PC-9 (cell line): ENCODE data around the gene HHIPL1. TPM values are rescaled to one million over a fixed set of nuclear protein-coding genes. Genes with fewer than 3 reads are reported as not detected.

Experiments used
- BruUV-seq: library from RNA; stranded (reverse); fragments of 400-500 nt; replicated peaks from 2 replicates; lab custom pipeline; 2021; lab: Mats Ljungman, UMichigan
- CTCF ChIA-PET: fragments of 300-600 bp; sonication (Branson Sonifier 250); formaldehyde crosslinking; loops from one replicate; lab custom pipeline; 2022; ENCODE audit warnings: antibody characterized with exemption; lab: Charles Lee
- POLR2A ChIA-PET: fragments of 300-600 bp; sonication (Branson Sonifier 250); formaldehyde crosslinking; loops from one replicate; lab custom pipeline; 2022; ENCODE audit warnings: antibody characterized with exemption; ENCODE audit not compliant: unreplicated experiment; lab: Charles Lee
- DNase-seq, 2 experiments: peaks; one replicate each; pipeline versions ENCODE4 v3.0.0 to v3.0.0-alpha.2; 2015 to 2022; ENCODE audit warnings: mixed read lengths in 1 of 2
- H2AFZ ChIP-seq: fragments of 200-600 bp; sonication (generic); 2 replicates; pipeline ENCODE4 v1.8.1; 2017; ENCODE audit warnings: antibody characterized with exemption
- H3F3A ChIP-seq: fragments of 200-600 bp; sonication (generic); 2 replicates; pipeline ENCODE4 v1.8.1; 2017; ENCODE audit warnings: antibody characterized with exemption, mild to moderate bottlenecking, low read depth; ENCODE audit not compliant: insufficient read depth
- H3K27ac ChIP-seq: fragments of 200-600 bp; sonication (generic); 2 replicates; pipeline ENCODE4 v1.6.1; 2016; ENCODE audit warnings: mixed run types
- H3K27me3 ChIP-seq: fragments of 200-600 bp; sonication (generic); 2 replicates; pipeline ENCODE4 v1.6.1; 2016; ENCODE audit warnings: low read depth, mixed run types; ENCODE audit not compliant: insufficient read depth
- H3K36me3 ChIP-seq: fragments of 200-600 bp; sonication (generic); 2 replicates; pipeline ENCODE4 v1.6.1; 2016; ENCODE audit warnings: low read depth, mixed run types
- H3K4me1 ChIP-seq: fragments of 200-600 bp; sonication (generic); replicated peaks from 2 replicates; pipeline ENCODE4 v1.6.1; 2016; ENCODE audit warnings: mixed run types; ENCODE audit not compliant: insufficient read depth
- H3K4me2 ChIP-seq: fragments of 200-600 bp; sonication (generic); 2 replicates; pipeline ENCODE4 v1.6.1; 2017; ENCODE audit warnings: mixed run types
- H3K4me3 ChIP-seq: fragments of 200-600 bp; sonication (generic); 2 replicates; pipeline ENCODE4 v1.6.1; 2016; ENCODE audit warnings: mixed run types
- H3K79me2 ChIP-seq: fragments of 200-600 bp; sonication (generic); 2 replicates; pipeline ENCODE4 v1.6.1; 2017; ENCODE audit warnings: low read depth, mixed run types
- H3K9me2 ChIP-seq: fragments of 200-600 bp; sonication (generic); 2 replicates; pipeline ENCODE4 v1.8.1; 2017; ENCODE audit warnings: mild to moderate bottlenecking; ENCODE audit not compliant: insufficient read depth
- H3K9me3 ChIP-seq: fragments of 200-600 bp; sonication (generic); 2 replicates; pipeline ENCODE4 v1.8.1; 2016; ENCODE audit warnings: low read depth; ENCODE audit not compliant: insufficient read depth
- H4K20me1 ChIP-seq: fragments of 200-600 bp; sonication (generic); 2 replicates; pipeline ENCODE4 v1.8.1; 2017; ENCODE audit not compliant: insufficient read depth
- CTCF ChIP-seq: fragments of 200-600 bp; sonication (generic); conservative IDR thresholded peaks from 2 replicates; pipeline ENCODE4 v1.6.1; 2017; ENCODE audit warnings: mixed run types, antibody characterized with exemption, mild to moderate bottlenecking, moderate library complexity
- EZH2 ChIP-seq: fragments of 200-600 bp; sonication (generic); IDR thresholded peaks from 2 replicates; pipeline ENCODE4 v1.8.0; 2017; ENCODE audit warnings: antibody characterized with exemption, low read depth
- intact Hi-C: fragments of 100-400 bp; cut with micrococcal nuclease; formaldehyde crosslinking; loops from one replicate; pipeline ENCODE4 v1.10.0; 2022; ENCODE audit not compliant: unreplicated experiment
- total RNA-seq: library from RNA; stranded (reverse); gene quantifications from 2 replicates; pipeline ENCODE4 v1.2.3, GENCODE V29; 2021

The HHIPL1 gene
- total RNA-seq, 1 experiment from 2014 or later = 0.28 TPM

GRCh38 chr14:99724196-99724891 lies 79.4 kb downstream of the HHIPL1 start:
- Histone ChIP-seq H2AFZ (no peak overlapping the region), H3K4me2 (no peak overlapping the region), H3K36me3 (no peaks in the 10 kb centered on the region), H3K27me3 (peaks cover 7% of the 10 kb centered on the region; the same call in 1 of the 2 replicates), H3K9me3 (no peaks in the 10 kb centered on the region), H3K4me3 (no peak overlapping the region), H3K4me1 (no peaks in the 10 kb centered on the region), H3K9me2 (no peaks in the 10 kb centered on the region), H3K27ac (no peak overlapping the region), H3K79me2 (no peaks in the 10 kb centered on the region), H4K20me1 (no peaks in the 10 kb centered on the region), H3F3A (no peaks in the 10 kb centered on the region)
- no peak for DNase-seq
- no peak for TF ChIP-seq CTCF
- no peak for TF ChIP-seq EZH2
- BruUV-seq = no TSS peak
- ChIA-PET POLR2A (no interaction called here), CTCF (no interaction called here)
- intact Hi-C loops = no loop called here

DNA sequence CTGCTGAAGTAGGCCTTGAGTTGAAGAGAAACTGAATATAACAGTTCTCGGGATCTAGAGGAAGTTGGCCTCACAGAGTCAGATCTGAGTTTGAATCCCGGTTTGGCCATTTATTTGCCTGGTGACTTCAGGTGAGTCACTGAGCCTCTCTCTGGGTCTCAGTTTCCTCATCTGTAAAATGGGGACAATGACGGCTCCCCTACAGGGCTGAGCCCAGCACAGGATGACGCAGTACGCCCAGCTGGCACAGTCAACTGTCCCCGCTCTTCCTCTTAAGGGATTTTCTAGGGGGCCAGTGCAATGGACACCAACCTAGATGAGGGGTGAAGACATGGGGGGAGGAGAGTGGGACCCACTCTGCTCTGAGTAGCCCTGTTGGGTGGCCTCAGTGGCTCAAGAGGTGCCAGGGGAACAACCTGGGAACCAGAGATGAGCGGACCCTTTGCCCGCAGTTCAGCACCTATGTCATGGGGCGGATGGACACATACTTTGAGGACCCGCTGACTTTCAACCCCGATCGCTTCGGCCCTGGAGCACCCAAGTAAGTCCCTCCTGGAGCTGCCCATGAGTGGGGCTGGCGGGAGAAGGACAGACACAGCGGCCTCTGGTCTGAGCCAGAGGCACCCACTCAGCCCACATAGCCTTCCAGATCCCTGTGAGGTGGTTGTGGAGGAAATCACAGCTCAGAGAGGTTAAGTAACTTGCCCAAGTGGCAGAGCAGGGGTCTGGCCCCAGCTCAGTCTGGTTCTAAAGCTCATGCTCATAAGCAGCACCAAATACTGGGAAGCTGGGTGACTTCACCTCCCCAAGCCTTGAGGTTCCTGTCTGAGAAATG lies 80.2 kb downstream of the HHIPL1 start:
- no TSS peak for BruUV-seq
- no peak for DNase-seq
- POLR2A ChIA-PET = no interaction called here

More for the DNA sequence above, 80.2 kb downstream of the HHIPL1 start:
- TF ChIP-seq EZH2 = no peak
- TF ChIP-seq CTCF = no peak
- Histone ChIP-seq H3K4me3 (no peak overlapping the region), H3K27me3 (peaks cover 7% of the 10 kb centered on the region; the same call in 1 of the 2 replicates), H3K4me2 (no peak overlapping the region), H3K79me2 (no peaks in the 10 kb centered on the region), H3K9me2 (no peaks in the 10 kb centered on the region), H3K36me3 (no peaks in the 10 kb centered on the region), H2AFZ (no peak overlapping the region), H4K20me1 (no peaks in the 10 kb centered on the region), H3K9me3 (no peaks in the 10 kb centered on the region), H3F3A (no peaks in the 10 kb centered on the region), H3K27ac (no peak overlapping the region), H3K4me1 (no peaks in the 10 kb centered on the region)
- CTCF ChIA-PET = no interaction called here
- intact Hi-C loops = no loop called here
